NCI-H774 (cell line): Measurements from ENCODE around the gene TRIO.

Experiments
- DNase-seq: peaks from one replicate; lab custom pipeline; 2025; lab: John Stamatoyannopoulos, UW

TRIO gene

DNA sequence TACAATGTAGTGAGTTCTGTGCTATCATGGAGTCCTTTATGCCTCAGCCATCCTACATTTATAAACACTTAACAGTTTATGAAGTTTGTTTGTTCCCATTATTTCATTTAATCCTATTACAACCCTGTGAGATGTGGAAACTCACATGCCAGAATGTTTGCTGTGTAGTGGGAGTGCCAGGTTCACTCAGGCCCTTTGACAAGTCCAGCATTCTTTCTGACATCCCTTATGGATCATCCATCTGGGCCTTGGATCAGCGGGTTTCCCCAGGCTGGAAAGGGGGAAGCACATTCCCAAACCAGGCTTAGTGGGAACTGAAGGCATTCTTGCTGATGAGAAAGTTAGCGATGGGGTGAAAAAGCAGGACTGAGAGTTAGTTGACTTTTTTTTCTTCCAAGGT is 310.3 kb downstream of the TRIO start:
- DNase-seq: no peak

DNA sequence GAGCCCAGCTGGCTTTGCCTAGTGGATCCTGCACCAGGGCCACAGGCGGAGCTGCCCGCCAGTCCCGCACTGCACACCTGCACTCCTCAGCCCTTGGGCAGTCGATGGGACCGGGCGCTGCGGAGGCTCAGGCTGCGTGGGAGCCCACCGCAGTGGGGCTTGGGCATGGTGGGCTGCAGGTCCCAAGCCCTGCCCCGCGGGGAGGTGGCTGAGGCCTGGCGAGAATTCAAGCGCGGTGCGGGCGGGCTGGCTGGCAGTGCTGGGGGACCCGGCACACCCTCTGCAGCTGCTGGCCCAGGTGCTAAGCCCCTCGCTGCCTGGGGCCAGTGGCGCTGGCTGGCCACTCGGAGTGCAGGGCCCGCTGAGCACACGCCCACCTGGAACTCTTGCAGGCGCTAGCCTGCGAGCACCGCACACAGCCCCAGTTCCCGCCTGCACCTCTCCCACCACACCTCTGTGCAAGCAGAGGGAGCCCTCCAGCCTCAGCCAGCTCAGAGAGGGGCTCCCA is 312.7 kb downstream of the TRIO start:
- no peak for DNase-seq

DNA sequence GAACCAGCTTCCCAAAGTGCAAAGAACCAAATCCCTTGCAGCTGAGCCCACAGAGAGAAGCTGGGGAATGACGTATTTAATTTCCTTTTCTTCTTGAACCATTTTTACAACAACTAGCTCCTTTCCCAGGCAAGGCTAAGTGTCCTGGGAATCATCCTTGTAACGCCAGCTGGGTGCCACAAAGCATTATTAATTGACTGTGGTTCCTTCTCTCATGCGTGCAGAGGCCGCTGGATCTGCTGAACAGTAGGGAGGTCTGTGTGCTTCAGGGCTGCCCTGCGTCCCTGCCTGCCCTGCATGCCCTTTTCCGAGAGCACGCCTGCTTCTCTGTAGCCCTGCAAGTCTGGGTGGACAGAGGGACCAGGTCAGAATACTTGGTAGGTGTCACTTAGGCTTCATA is 314.3 kb downstream of the TRIO start:
- peak; percentile 62 for DNase-seq

DNA sequence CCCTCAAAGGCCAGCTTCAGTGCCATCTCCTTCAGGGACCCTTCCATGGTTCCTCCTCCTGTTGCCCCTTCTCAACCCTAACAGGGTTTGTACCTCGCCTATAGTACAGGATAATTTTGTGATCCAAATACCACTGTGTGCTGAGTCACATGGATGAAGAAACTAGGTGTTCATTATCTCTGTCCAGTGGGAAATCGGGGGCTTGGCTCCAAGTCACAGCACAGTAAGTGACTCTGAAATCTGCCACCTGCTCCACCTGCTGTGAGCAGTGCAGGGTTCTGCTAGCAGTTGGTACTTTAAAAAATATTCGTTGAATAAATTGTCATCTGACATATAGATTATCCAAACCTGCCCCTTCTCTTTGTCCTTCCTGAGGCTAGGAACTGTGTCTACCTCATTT is 315.3 kb downstream of the TRIO start:
- no peak for DNase-seq

- no peak for DNase-seq
Measured at GRCh38 chr5:14460844-14461398, 317.8 kb downstream of the TRIO start.

DNA sequence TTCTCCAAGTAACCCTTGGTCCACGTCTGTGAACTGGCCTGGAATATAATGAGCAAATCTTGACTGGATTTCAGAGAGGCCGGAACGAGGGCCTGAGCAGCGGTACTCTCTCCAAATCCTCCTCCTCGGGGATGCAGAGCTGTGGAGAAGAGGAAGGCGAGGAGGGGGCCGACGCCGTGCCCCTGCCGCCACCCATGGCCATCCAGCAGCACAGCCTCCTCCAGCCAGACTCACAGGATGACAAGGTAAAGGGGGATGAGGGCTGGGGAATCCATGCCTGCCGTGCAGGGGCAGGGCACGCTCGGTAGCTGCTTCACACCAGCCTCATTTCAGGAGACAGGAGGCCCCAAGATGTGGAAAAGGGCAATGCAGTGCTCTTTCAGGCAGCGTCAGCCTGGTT is 319.5 kb downstream of the TRIO start:
- no peak for DNase-seq

DNA sequence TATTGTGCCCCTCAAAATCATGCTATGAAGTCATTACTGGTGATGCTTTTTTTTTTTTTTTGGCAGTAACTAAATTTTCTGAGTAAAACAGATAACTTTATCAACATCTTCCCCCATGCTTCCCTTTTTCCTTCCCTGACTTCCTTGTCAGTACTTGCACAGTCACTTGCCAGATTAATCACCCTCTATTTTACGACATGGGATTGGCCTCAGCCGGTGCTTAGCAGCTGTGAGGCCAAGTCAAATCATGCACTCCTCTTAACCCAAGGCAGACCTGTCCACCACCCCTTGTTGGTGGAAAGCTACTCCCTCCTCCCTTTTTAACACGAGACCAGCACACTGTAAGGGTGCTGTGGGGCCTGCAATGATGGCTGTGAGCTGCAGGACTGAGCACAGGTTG is 320.5 kb downstream of the TRIO start:
- DNase-seq: no peak

GRCh38 chr5:14464096-14464495 is 321.0 kb downstream of the TRIO start:
- no peak for DNase-seq

DNA sequence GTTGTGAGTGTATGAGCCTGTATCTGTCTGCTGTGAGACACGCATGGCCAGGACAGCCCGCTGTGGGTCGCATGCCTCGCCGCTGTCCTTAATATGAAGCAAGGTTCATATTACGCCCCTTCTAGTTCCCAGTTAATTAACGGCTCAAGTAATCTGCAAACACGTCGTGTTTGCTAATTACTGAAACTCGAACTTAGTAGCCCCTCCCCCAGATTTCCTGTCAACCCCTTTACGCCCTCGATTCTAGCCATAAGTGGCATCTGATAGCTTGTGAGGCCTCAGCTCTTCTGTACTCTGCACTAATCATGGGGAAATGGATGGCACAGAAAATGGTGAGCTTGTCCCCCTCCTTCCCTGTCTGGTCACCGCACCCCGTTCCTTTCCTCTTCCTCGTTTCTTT is 321.5 kb downstream of the TRIO start:
- DNase-seq: peak; percentile 35

DNA sequence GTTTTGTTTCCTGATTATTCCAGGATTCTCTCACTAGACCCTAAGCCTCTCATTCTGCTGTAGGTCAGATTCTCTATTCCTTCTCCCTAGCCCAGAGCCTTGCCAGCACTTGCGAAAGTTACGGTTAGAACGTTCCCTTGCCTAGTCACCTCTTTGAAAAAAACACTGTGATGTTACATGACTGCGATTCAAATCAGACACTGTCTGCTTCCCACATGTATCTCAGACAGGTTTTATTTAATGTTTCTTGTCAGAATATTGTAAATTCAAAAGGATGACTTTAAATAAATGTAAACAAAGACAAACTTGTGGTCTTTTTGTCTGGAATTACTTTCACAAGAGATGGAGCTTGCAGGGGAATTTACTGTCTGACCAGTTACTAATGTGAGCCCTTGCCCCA is 322.0 kb downstream of the TRIO start:
- DNase-seq: no peak

- no peak for DNase-seq
Measured at GRCh38 chr5:14465776-14466175, 322.6 kb downstream of the TRIO start.

DNA sequence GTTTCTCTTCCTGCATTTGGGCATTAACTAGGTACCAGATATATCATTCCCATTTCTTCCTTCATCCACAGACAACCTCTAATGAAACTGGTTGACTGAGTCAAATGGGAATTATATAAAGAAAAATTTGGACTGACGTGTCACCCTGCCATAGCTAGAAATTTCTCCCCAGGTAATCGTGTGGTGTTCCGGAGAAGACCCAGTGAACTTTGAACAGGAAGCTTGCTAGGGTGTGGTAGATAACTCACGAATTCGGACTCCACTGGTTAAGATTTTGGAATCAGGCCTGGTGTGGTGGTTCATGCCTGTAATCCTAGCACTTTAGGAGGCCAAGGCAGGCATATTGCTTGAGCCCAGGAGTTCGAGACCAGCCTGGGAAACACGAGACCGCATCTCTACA is 324.1 kb downstream of the TRIO start:
- no peak for DNase-seq

DNA sequence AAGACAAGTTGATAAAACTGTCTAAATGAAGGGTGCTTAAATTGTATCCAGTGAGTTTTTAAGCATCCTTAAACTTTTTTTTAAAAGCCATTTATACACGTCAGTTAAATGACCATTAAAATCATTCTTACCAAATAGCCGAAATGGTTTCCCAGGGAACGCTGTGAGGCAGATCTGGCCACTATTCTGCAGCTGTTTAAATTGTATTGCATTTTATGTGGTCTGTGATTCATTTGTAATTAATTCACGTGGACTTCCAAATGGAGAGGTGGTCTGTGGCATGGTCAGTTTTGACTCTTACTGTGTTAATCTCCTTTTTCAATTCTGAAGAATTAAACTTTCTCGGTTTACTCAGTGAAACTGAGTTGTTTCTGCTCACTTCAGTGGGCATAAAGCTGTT is 324.7 kb downstream of the TRIO start:
- no peak for DNase-seq

- DNase-seq: no peak
Measured at GRCh38 chr5:14469551-14470377, 326.6 kb downstream of the TRIO start.

DNA sequence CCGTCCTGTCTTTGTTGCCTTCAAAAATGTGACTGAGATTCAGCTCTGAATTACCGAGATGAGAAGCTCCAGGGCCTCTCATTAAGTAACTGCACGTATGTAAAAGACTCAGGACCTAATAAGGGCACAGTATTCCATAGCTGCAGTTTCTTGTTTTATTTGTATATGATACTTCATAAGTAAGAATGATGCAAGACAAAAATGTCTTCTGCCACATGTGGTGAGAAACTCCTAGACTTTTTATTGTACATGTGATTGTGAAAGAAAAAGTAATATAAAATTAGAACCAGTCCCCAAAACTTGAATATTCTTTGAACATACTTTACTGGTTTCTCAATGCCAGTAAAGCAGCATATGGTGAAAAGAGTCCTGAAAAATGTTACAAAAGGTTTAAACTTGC is 328.4 kb downstream of the TRIO start:
- DNase-seq: no peak

GRCh38 chr5:14472986-14473567 is 329.9 kb downstream of the TRIO start:
- peak; percentile 51 for DNase-seq

- no peak for DNase-seq
Measured at GRCh38 chr5:14475045-14475444, 331.9 kb downstream of the TRIO start.

DNA sequence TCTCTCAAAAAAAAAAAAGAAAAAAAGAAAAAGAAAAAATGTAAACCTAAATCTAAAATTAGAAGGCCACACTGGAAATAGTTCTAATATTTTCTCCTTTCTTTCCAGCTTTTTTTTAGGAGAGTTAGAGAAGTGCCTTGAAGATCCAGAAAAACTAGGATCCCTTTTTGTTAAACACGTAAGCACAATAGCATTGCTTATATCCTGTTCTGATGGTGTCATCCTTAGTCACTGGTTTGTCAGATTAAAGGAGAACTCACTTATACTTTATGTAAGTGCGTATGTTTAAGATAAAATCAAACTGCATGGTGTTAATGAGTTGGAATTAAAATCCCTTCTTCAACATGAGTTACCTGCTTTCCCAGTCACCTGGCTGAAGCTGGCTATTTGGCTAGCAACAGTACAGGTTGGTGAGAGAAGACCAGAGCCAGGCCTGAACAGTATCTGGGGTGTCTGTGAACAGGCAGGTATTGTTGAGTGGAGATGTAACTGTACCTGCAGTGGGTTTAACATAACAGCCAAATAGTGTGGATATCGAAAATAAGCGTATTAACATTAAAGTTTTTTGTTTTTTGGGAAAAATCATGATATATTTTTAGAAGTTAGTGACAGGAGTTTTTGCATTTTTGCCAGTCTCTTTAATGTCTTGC is 333.8 kb downstream of the TRIO start:
- DNase-seq: no peak

DNA sequence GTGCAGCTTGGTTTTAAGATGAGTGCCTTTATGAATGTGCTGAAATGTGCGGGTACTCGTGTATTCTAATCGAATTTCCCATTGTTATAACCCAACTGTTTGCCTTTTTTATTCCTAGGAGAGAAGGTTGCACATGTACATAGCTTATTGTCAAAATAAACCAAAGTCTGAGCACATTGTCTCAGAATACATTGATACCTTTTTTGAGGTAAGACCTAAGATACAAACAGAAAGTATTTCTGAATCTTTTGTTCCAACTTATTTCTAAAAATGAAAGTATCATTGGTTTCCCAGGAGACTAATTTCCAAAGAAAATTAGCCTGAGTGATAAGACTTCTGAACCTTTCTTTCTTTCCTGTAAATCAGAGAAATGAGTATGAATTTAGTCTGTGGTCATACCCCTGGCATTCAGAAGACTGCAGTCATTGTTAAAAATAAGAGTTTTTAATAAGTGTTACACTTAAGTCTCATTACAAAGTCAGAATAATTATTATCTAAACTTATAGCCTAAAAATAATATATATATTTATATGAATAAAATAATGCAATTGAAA is 336.1 kb downstream of the TRIO start:
- DNase-seq: no peak

DNA sequence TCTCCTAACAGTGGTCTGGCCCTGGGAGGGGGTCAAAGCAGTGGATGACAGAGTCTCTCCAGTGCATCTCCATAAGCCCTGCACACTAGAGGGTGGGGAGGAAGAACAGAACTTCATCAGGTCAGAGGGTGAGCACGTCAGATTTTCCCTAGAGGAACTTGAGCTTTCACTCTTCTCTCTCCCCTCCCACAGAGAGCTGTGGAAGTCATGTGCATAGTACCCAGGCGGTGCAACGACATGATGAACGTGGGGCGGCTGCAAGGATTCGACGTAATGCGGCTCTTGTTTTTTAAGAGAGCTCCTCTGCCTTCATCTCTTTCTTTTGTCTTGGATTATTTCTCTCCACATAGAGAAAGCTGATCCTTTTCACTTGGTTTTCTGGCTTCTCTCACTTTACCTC is 338.2 kb downstream of the TRIO start:
- DNase-seq: no peak

DNA sequence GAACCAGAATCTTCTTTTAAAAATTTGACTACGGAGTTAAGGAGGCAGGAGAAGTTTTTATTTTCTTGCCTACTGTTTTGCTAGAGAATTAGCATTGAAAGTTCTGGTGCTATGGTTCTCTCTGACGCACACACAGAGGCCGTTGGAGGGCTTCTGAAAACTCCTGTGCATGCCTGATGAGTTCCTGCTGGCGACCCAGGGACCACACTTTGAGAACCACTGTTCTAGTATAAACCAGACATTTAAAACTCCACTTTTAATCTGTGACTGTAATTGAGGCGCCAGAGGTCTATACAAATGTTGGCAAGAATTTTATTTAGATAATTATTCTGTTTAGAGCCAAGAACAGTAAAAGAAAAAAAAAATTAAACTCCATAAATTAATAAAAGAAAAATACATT is 338.9 kb downstream of the TRIO start:
- no peak for DNase-seq

- no peak for DNase-seq
Measured at GRCh38 chr5:14483504-14484157, 340.5 kb downstream of the TRIO start.
